Left hindlimb (tissue), 1 donor: Measurements from ENCODE around the gene TAX1BP1.

Source experiments
- DNase-seq: peaks from one replicate; pipeline ENCODE4 v3.0.0-alpha.2; 2018

The TAX1BP1 gene

DNA sequence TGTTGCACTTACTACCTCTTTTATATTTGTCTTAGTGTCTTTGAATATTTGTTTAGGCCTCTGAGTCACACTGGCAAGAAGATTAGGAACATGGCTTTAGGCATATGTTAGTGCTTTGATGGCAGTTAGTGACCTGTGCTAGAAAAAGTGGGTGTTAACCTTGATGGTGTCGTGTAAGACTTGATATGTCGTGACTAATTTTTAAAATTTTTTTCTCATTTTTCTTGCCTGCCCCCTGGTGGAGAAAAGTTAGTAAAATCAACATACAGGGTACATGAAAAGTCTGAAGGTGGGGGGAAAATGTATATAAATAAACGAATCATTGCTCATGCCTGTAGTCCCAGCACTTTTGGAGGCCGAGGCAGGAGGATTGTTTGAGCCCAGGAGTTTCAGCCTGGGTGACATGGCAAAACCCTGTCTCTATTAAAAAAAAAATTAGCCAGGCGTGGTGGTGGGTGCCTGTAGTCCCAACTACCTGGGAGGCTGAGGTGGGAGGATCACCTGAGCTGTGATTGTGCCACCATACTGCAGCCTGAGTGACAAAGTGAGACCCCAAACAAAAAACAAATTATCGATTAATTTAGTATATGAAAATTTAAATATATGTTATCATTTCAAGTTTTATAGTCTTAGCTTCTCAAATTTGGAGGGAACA lies 44.6 kb downstream of the TAX1BP1 start:
- DNase-seq: no peak

DNA sequence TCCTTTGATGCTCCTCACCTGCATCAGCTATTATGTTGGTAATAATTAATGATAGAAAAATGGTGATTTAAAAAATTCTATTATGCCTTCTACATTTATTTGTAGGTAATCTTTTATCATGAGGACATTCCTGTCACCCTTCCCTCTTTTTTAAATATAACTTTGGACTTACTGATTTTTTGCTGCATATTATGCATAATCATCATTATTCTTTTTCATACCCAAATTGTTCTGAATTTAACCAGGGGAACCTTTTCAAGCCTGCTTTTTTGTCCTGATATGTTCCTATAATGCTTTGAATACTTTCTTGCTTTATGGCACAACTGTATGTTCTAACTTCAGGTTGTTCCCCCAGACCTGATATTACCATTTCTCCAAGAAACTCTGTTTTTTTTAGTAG lies 48.5 kb downstream of the TAX1BP1 start:
- DNase-seq: no peak

DNA sequence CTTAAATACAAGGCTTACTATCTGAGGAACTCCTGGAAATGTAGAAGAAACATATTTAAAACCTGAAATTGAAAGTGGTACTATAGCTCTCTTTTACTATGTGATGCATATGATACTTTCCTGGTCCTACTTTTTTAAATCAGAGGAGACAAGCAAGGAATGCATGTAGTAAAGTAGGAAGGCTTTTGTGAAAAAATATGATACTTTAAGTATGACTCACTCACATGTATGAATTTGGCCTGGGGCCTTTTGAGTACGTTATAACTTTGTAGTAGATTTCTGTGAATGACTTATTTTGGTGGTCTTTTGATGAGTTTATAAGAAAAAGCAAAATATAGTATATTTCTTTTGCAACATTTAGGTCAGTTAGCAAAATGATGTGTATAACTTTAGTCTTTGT lies 53.8 kb downstream of the TAX1BP1 start:
- no peak for DNase-seq

DNA sequence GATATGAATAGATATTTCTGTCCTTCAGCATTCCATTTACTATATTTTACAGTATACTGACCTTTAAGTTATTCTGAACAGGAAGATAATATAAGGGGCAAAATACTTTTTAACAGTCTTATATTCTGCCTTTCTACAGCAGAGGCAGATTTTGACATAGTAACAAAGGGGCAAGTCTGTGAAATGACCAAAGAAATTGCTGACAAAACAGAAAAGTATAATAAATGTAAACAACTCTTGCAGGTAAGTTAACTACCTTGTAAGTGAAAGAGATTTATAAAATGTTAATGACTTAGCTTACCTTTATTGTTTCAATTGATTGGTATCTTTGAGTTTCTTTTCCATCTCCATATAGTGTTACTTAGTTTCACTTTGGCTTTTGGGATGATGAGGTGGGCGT lies 56.0 kb downstream of the TAX1BP1 start:
- DNase-seq: no peak

DNA sequence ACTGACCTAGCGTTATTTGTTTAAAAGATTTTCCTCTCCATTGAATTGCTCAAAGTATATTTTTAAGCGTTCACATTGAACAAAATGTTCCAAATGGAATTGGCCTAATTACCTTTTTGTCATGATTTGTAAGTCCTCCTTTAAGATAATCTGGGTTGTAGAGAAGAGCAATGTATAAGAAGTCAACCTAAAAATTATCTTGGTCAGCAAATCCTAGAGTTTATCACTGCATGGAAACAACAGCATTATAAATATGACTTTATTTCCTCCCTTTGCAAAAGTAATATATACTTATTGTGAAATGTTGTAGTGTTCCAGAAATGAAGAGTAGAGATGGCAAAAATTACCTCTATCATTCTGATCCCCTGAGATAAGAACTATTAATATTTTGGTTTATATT lies 59.2 kb downstream of the TAX1BP1 start:
- no peak for DNase-seq

DNA sequence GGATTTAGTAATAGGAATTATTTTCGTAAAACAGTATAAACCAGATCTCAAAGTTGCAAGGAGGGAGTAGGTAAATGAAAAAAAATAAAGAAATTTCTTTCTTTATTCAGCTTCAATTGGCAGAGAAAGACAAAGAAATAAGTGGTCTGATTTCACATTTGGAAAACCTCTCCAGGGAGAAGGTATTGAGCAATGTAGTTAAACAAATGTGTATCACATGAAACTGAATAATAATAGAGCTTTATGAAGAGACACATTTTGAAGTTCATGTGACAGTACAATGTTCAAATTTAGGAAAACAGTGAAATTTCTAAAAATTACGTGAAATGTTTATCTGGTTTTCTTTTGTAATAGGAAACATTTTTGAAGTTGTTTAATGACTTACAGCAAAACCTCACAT lies 63.0 kb downstream of the TAX1BP1 start:
- DNase-seq: no peak

DNA sequence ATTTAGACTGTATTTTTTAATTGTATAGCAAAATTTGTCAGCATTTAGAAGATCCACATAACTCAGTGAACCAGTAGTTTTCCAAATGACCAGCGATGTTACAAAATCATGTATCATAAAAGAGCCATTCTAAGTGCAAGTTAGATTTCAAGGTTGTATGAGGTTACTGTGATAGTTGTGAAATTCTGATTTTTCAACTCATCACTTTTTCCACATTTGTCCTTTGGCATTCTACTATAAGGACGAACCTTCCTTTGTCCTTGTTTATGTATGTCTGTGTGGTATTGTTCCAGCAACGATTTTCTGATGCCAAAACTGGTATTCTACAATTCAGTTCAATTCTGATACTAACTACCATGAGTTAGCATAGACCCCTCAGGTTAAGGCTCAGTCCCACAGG lies 64.2 kb downstream of the TAX1BP1 start:
- DNase-seq: no peak

DNA sequence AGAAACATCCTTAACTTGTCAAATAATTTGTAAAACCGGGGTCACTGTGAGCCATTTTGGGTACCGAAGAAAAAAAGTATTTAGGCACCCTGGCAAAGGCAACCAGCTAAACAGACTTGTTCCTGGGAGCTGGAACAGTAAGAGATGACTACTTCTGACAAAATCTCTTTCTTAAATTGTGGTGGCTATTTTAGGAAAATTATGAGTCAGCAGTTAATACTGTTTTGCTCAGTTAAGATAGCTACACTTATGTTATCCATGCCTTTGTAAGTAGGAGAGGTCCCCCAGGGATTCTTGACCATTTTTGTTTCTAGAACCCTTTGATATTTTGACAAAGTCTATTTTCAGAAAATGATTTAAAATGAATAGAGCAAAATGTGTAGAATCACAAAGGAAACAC lies 68.7 kb downstream of the TAX1BP1 start:
- no peak for DNase-seq

DNA sequence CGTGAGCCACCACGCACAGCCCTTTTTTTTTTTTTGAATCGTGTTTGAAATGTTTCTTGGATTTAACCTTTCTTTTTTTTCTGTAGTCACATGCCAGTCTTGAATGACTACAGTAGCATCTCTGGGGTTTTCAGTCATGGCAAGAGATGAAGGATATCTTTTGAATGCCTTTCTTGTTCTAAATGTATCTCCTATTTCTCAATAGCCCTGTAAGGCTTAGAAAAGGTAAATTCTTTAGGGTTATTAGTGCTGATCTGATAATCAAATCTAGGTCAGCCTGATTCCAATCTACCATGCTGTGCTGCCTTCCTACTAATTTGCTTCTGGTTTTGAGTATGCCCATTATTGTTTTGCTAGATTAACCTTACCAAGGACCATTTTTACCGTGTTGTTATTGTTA lies 70.2 kb downstream of the TAX1BP1 start:
- no peak for DNase-seq

DNA sequence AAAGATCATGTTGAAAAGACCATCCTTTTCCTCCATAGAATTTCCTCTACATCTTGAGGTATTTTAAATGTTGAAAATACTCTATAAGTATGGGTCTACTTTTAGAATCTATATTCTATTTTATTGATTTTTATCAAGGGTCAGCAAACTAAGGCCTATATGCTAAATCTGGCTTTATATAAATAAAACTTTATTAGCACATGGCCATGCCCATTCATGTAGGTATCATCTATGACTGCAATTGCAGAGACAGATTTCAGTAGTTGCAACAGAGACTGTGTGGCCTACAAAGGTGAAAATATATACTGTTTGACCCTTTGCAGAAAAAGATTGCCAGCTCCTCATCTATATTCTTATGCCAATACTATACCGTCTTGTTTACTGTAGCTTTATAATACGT lies 72.7 kb downstream of the TAX1BP1 start:
- DNase-seq: no peak

DNA sequence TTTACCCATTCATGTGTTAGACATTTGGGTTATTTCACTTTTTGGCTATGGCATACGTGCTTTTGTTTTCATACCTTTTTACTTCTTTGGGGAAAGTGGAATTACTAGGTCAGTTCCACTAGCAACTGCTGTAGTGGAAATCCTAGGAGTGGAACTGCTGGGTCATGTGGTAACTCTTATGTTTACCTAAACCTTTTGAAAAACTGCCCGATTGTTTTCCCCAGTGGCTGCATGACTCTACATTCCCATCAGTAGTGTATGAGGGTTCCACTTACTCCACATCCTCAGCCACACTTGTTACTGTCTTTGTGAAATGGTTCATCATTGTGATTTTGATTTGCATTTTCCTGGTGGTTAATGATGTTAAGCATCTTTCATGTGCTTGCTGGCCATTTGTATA lies 82.3 kb downstream of the TAX1BP1 start:
- no peak for DNase-seq

DNA sequence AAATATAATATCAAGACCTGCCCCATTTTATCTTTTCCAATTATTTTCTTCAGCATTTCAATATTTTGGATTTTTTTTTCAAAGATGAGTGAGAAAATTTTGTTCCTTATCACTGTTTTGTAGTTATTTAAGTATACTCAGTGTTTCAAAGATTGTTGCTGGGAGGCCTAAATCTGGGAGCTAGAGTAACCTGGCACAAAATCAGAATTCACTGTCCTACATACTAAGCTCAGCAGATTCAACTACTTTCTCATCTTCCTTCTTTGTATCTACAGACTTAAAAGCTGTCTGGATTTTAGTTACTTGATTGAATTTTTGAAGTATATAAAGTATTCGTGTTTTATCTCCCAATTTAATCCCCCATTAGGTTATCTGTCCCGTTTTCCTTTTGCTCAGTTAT lies 85.9 kb downstream of the TAX1BP1 start:
- DNase-seq: no peak

DNA sequence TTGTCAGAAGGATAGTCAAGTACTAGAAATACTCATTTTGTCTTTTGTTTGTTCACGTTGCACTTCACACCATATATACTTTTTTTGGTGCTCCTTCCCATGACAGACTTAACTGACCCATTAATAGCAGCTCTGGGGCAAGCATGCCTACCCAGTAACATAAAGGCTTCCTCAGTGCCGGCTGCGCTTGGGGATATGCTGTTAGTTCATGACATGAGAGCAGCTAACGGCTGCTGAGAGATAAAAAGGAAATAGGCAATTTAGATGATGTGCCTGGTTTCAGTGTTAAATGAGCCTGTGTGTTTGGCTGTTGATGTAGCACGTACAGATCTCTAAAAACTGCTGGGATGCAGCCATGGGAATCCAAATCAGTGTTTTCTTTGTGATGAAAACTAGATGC lies 86.4 kb downstream of the TAX1BP1 start:
- no peak for DNase-seq

DNA sequence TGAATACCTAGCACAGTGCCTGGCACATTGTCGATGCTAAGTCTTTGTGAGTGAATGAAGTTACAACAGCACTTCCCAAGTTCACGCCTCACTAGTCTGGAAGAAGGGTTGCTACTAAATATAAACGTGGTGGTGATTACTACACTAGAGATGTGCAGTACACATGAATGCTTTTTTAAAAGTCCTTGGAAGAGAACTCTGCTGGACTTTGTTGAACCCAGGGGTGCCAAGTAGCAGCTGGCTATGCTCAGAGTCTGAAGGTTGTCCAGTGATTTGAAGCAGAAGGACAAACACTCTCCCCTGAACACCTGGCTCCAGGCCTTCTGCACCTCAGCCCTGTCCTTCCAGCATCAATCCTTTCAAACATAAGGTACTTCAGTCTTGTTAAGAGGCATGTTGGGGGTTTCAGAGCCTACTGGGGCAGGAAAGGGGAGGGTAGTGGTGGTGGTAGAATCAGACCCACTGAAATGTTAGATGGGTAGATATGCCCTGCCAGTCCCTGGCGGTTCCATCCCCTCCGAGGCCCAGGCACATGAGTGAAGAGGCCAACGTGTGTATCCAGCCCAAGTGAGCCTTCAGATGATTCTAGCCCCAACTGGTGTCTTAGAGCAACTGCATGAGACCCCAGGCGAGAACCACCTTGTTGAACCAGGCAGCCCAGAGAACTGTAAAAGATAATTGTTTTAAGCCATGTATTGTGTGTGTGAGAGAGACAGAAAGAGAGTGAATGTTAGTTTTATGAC lies 94.4 kb downstream of the TAX1BP1 start:
- DNase-seq: no peak

DNA sequence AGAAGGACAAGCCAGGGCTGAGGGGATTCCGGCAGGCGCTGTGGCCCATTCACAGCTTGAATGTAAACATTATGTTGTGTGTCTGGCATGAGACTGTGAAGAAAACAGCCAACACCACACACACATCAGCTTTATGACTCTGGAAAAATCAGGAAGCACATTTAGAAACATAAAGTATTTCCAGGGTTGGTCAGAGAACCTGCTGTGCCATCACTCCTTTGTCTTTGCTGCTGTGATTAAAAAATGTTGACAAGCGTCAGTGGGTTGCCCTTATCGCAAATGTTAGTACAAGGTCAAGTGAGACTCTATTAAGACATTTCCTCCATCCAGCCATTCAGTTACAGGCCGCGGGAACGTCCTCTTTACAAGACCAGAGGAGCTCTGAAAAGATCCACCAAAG lies 95.4 kb downstream of the TAX1BP1 start:
- DNase-seq: no peak

DNA sequence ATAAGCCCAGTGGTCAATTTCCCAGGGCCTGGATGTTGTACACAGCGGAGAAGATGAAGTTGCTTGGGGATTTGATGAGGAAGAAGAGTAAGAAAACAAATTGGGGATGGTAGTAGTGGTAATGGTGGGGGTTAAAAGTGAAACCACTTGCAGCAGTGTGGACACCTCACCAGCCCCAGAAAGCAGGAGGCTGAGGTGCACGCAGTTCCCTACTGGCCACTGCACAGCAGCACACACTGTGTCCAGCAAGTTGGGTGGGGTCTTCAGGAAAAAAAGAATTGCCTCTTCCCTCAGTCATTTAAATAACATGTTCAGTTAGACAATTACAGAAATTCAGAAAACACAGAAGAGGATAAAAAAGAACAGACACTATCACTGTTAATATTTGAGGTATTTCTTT lies 96.6 kb downstream of the TAX1BP1 start:
- no peak for DNase-seq

DNA sequence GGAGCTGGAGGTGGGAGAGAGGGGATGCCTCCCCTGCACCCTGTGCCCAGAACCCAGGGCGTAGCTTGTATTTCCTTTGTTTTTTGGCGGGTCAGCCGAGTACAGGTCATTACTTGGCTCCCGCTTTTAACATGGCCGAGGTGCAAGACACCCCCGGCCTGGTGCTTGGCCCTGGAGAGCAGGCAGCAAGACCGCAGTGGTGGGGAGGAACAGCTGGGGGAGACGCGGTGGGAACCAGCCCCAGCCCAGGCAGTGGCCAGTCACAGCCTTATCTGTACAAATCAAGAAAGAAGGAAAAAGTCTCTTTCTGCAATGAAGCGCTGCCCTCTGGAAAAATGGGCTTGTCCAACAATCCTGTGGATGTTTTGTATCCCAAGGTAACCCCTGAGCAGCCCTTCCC lies 99.1 kb downstream of the TAX1BP1 start:
- no peak for DNase-seq

DNA sequence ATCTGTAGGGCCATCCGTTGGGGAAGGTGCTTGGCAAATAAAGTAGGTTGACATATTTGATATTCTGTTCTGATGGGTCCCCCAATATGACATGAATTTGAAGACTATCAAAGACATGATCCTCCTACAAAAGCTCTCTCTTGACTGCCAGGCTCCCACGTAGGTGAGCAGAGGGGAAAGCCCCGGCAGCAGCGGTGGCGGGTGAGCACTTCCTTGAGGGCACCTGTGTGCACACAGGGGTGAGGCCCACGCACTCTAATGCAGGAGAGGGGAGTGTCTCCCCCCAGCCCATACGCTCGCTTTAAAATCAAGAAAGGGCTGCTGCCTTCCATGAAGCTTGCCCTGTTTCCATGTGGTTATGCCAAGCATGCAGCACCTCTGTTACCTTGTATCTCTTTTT lies 100.4 kb downstream of the TAX1BP1 start:
- DNase-seq: no peak

DNA sequence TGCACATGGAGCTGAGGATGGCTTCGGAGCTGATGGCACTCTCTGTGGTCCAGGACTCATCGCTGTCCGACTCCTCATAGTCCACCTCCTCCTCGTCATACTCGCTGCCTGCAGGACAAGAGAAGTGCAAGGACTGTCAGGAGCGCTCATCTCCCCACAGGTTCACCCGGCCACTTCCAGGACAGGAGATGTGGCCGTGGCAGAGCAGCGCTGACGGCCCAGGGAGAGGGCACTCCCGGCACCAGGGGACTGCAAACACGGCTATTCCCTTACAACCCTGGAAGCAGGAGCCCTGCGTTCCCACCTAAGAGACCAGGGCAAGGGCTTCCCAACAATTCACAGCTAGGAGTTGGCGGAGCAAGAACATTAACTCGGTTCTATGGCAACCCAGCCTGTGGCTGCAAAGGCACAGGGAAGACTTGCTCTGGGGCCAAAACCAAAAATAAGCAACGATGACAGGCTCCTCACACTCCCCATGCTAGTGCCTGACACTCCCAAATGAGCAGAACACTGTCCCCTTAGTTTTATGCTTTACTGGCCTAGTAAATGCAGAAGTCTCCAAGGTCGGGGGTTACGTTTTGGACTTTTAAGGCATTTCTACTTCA lies 100.9 kb downstream of the TAX1BP1 start:
- no peak for DNase-seq

DNA sequence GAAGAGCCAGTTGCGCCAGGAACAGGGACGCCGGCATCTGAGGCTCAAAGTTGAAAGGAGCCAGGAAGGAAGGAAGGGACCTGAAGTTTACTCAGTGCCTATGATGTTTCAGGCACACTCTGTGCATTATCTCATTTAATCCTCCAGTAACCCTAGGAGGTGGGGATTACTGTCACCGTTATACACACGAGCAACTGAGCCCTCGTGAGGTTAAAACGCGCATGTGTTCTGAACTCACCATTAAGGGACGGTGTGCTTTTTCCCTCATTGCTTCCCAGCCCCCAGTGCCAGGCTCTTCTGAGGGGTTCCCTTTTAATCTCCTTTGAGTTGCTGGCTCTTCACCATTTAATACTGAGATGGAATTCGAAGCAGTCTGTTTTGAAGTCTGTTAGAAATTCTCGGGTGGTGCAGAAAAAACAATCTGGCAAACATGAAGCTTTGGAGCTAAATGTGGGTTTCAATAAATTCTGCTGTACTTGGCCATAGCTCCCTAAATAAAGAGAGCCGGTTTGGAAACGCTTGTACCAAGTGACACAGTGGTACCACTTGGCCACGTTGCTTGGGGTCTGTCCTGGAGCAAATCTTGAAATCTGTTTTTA lies 102.2 kb downstream of the TAX1BP1 start:
- no peak for DNase-seq

DNA sequence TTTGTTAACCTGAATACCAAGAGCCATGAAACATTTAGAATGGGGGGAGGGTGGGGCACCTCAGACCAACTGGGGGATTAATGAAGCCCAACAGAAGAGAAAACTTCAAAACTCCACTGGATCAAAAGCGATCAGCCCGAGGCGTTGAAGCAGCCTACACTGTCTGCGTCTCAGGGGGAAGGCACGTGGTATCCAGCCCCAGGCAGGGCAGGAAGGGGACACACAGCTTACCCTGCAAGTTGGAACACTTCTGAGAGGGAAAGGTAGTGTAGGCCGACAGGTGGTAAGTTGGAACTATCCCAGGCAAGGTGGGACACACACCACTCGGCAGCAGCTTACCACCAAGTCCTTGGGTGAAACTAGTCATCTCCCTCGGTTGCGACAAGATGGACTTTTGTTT lies 102.9 kb downstream of the TAX1BP1 start:
- DNase-seq: no peak

DNA sequence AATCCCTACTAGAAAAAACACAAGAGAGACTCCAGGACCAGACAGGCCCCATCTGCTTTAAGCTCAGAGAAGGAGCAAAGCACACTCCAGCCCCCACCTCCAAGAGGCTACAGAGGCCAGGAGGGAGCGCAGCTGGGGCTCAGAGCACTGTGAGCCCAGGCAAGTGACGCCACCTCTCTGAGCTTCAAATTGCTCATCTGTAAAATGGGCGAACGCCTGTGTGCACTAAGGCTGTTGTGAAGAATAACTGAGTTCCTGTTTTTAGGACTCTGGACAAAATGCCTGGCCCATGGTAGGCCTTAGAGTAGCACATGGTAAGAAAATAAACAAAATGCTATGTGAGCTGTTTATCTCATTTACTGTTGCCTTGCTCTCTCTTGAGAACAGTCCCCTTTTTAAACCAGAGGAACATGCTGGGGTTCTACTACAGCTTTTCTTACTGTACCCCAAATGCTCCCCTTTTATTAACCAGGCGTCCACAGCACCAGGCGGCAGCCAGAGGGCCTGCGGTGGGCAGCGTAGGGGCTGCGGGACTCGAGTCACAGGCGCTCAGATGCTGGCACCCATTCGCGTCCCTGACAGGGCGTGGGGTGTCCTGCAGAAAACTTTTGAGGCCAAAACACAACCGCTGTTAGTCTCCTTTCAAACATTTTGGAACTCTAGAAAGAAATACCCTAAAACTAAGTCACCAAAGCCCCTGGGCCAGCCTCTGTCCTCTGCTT lies 103.8 kb downstream of the TAX1BP1 start:
- DNase-seq: no peak

DNA sequence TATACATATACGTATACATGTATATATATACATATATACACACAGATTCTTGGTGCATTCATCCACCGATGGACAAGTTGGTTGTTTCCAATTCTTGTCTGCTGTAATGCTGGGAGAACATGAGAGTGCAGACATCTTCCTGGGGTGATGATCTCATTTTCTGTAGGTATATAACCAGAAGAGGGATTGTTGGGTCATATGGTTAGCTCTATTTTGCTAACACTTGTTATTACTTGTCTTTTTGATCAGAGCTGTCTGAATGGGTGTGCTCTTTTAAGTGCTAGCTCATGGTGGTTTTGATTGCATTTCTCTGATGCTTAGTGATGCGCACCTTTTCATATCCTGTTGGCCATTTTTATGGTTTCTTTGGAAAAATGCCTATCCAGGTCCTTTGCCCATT lies 106.4 kb downstream of the TAX1BP1 start:
- no peak for DNase-seq

DNA sequence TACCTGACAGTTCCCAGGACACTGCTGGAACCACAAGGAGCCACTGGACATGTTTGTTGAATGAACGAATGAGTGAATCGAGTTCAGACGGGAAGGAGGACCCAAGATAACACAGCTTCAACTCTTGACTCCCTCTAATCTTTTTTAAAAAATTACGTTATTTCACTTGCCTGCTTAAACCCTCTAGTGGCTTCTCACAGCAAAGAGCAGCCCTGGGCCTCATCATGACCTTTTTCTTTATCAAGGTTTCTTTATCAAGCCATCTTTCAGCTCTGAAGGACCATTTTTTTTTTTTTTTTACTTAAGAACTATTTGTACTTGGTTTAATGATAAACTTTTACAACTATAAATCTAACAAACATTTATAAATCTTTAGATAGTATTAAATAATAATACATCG lies 110.6 kb downstream of the TAX1BP1 start:
- DNase-seq: no peak
